ENCODE results near the gene RASA3.

DNA sequence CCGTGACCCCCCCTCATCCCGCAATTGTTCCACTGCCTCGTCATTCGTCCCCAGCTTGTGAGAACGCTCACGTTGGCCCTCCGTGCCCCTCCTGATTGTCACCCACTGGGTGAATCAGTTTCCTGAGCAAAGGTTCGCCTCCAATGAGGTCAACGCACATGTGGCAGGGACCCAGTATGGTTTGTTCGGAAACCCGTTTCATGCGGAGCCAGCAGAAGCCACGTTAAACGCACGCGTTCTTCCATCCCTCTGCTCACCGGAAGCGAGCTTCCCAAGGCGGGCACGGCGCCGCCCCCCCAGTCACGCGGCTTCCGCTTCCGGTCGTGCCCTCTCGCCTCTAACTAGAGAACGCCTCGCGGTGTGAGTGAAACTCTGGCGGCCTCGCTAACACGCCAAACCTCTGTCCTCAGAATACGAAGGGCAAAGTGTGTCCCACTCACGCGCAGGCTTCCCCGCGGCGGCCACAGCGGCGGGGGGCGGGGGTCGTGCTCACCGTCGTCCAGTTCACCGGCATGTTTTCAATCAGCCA is 28.7 kb upstream of the RASA3 start:
- TF ChIP-seq EZH2phosphoT487 (IDR thresholded peaks at IDR 0.05; ENCODE audit: low read depth), result no peak
- TF ChIP-seq, protein P1, sequence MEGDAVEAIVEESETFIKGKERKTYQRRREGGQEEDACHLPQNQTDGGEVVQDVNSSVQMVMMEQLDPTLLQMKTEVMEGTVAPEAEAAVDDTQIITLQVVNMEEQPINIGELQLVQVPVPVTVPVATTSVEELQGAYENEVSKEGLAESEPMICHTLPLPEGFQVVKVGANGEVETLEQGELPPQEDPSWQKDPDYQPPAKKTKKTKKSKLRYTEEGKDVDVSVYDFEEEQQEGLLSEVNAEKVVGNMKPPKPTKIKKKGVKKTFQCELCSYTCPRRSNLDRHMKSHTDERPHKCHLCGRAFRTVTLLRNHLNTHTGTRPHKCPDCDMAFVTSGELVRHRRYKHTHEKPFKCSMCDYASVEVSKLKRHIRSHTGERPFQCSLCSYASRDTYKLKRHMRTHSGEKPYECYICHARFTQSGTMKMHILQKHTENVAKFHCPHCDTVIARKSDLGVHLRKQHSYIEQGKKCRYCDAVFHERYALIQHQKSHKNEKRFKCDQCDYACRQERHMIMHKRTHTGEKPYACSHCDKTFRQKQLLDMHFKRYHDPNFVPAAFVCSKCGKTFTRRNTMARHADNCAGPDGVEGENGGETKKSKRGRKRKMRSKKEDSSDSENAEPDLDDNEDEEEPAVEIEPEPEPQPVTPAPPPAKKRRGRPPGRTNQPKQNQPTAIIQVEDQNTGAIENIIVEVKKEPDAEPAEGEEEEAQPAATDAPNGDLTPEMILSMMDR (IDR thresholded peaks at IDR 0.05; ENCODE audit: low read depth, low read length), result no peak

Data from OCI-LY3 (cell line).